Upper lobe of left lung (tissue), 6 donors: Measurements from ENCODE around the gene WFDC2. TPM values are rescaled to one million over a fixed set of nuclear protein-coding genes. Genes with fewer than 3 reads are reported as not detected.
A peak's percentile ranks its signal among the peaks of the same experiment; 100 is the strongest.
"Not testable (repeated sequence)": the region's sequence is repeated elsewhere in the genome, so short reads cannot be mapped to it uniquely, and the experiment has no call there.

Experiments used
- ATAC-seq, 2 donors: fragments of 200-7000 bp; cut with Tn5 transposase; one replicate each; pipeline ENCODE4 v1.9.1; 2022; ENCODE audit warnings: mild to moderate bottlenecking in 2 of 2, moderate library complexity in 2 of 2; ENCODE audit not compliant: low FRiP score in 2 of 2
- DNase-seq, 2 donors: peaks; one replicate each; pipeline ENCODE4 v3.0.0-alpha.2; 2019 to 2020
- H3K27ac ChIP-seq, 4 donors: fragments of 200-600 bp; sonication (generic); one replicate each; pipeline ENCODE4 v1.5.1; 2016 to 2019
- H3K27me3 ChIP-seq, 4 donors: fragments of 200-600 bp; sonication (generic); one replicate each; pipeline ENCODE4 v1.5.1; 2017 to 2019
- H3K36me3 ChIP-seq, 4 donors: fragments of 200-600 bp; sonication (generic); one replicate each; pipeline ENCODE4 v1.5.1; 2016 to 2019
- H3K4me1 ChIP-seq, 4 donors: fragments of 200-600 bp; sonication (generic); one replicate each; pipeline ENCODE4 v1.5.1; 2018 to 2019
- H3K4me3 ChIP-seq, 4 donors: fragments of 200-600 bp; sonication (generic); one replicate each; pipeline ENCODE4 v1.5.1; 2017 to 2019; ENCODE audit warnings: mild to moderate bottlenecking in 2 of 4, moderate library complexity in 1 of 4
- H3K9me3 ChIP-seq, 4 donors: fragments of 200-600 bp; sonication (generic); one replicate each; pipeline ENCODE4 v1.5.1; 2018 to 2019
- EP300 ChIP-seq, 4 donors: sonication (generic); formaldehyde crosslinking; IDR thresholded peaks; one replicate each; pipeline ENCODE4 v1.5.1; 2017; ENCODE audit warnings: antibody characterized with exemption in 4 of 4, control low read depth in 2 of 4
- POLR2A ChIP-seq, 4 donors: fragments of 450-650 bp; IDR thresholded peaks; one replicate each; pipeline ENCODE4 v1.5.1; 2016 to 2017; ENCODE audit warnings: antibody characterized with exemption in 4 of 4, mild to moderate bottlenecking in 2 of 4
- POLR2AphosphoS5 ChIP-seq, 2 donors: sonication (generic); formaldehyde crosslinking; IDR thresholded peaks; one replicate each; pipeline ENCODE4 v1.5.1; 2017; ENCODE audit warnings: antibody characterized with exemption in 2 of 2
- WGBS, 2 donors: methylation state at CpG; one replicate each; pipeline ENCODE4 v1.1.5; 2017 to 2018; 5-methylcytosine and 5-hydroxymethylcytosine counted together
- total RNA-seq, 6 donors: library from RNA; depleted of rRNA in 4 of 6; stranded (reverse); fragments of >200 nt in 4 of 6; gene quantifications; one replicate each; pipeline versions ENCODE4 v1.1.0 to v1.2.1, GENCODE V29; 2016 to 2021
- TF ChIP-seq, protein P1 (sequence below), 6 experiments: fragments of 450-650 bp in 4 of 6; fragments of 200-600 bp in 2 of 6; sonication (generic) in 2 of 6; IDR thresholded peaks; one replicate each; pipeline ENCODE4 v1.5.1; 2016 to 2019; ENCODE audit warnings: antibody characterized with exemption in 6 of 6
- donor health status: DM: no; HTN: no; CAD: no; lungs with moderate emphysema.
- donor health status: DM: no; HTN: yes; CAD: no; lungs with severe emphysema.

WFDC2 gene
- total RNA-seq, 6 donors from 2014 or later: 91.7 to 163 (median 135) TPM

DNA sequence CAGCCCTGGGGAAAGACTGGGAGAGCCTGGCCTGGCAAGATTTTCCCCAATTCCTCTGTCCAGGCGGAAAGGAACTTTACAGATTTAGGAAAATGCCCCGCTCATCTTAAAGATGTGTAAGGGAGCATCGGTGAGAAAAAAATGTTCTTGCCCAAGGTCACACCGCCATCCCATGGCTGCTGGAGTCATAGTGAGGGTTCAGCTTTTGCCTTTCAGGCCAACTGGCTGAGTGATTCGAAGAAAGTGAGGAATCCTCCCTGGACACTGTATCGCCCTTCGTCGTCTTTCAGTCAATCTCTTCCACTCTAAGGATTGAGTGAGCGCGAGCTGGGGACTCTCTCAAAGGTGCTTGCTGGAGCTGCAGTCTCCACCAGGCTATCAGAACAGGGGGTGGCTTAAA, 1.4 kb downstream of the WFDC2 start:
- no peak for TF ChIP-seq POLR2AphosphoS5 (IDR thresholded peaks at IDR 0.05)
- TF ChIP-seq EP300 (IDR thresholded peaks at IDR 0.05): no peak
- TF ChIP-seq POLR2A (IDR thresholded peaks at IDR 0.05): no peak
- TF ChIP-seq, protein P1, sequence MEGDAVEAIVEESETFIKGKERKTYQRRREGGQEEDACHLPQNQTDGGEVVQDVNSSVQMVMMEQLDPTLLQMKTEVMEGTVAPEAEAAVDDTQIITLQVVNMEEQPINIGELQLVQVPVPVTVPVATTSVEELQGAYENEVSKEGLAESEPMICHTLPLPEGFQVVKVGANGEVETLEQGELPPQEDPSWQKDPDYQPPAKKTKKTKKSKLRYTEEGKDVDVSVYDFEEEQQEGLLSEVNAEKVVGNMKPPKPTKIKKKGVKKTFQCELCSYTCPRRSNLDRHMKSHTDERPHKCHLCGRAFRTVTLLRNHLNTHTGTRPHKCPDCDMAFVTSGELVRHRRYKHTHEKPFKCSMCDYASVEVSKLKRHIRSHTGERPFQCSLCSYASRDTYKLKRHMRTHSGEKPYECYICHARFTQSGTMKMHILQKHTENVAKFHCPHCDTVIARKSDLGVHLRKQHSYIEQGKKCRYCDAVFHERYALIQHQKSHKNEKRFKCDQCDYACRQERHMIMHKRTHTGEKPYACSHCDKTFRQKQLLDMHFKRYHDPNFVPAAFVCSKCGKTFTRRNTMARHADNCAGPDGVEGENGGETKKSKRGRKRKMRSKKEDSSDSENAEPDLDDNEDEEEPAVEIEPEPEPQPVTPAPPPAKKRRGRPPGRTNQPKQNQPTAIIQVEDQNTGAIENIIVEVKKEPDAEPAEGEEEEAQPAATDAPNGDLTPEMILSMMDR (IDR thresholded peaks at IDR 0.05): no peak
- ATAC-seq: no peak
- 39 to 45% methylated on average over 10 of the region's 10 CpGs for WGBS, 2 donors
- peaks cover 20 to 32% (median 22%) of the 10 kb centered on the region in 4 donors for H3K4me1 ChIP-seq
- peaks cover 0 to 12% (median 5%) of the 10 kb centered on the region in 4 donors for H3K27me3 ChIP-seq
- no peaks in the 10 kb centered on the region for H3K36me3 ChIP-seq
- no peaks in the 10 kb centered on the region for H3K9me3 ChIP-seq
- peak overlapping the region; percentile 79 to 88 (median 84) for H3K27ac ChIP-seq
- H3K4me3 ChIP-seq: peak overlapping the region; percentile 42 to 61 (median 53)
- no peak for DNase-seq

- ATAC-seq, H3K4me3 ChIP-seq, DNase-seq, H3K27ac ChIP-seq, H3K9me3 ChIP-seq, H3K36me3 ChIP-seq: not testable (repeated sequence)
- WGBS, 2 donors: 73 to 81% methylated on average over 3 of the region's 3 CpGs
- peaks cover 20 to 37% (median 22%) of the 10 kb centered on the region in 4 donors for H3K4me1 ChIP-seq
- peaks cover 0 to 12% (median 5%) of the 10 kb centered on the region in 4 donors for H3K27me3 ChIP-seq
These were observed 2.7 kb downstream of the WFDC2 start for GRCh38 chr20:45472286-45472685.

GRCh38 chr20:45477530-45478148, 8.1 kb downstream of the WFDC2 start:
- not testable (repeated sequence) for H3K36me3 ChIP-seq, H3K4me1 ChIP-seq, H3K27me3 ChIP-seq, ATAC-seq, H3K9me3 ChIP-seq, H3K4me3 ChIP-seq
- peak overlapping the region in 2 of 4 donors; percentile 25 to 53 for H3K27ac ChIP-seq
- peak in 1 of 2 donors; percentile 73 for DNase-seq
- 61 to 72% methylated on average over 4 to 7 of the region's 7 CpGs for WGBS, 2 donors

DNA sequence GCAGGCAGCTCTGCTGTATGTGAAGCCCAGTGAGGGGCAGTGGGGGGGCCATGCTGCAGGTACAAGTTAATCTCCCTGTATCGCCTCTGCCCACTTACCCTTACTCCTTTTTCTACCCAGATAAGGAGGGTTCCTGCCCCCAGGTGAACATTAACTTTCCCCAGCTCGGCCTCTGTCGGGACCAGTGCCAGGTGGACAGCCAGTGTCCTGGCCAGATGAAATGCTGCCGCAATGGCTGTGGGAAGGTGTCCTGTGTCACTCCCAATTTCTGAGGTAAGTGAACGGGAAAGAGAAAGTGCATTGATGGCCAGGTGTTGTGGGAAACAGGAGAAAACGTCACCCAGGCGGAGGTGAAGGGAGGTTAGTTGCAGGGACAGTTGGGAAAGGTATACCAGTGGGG, 10.3 kb downstream of the WFDC2 start:
- ATAC-seq (no peak), DNase-seq (no peak)
- 91 to 94% methylated on average over 5 to 7 of the region's 7 CpGs for WGBS, 2 donors
- no peaks in the 10 kb centered on the region for H3K36me3 ChIP-seq
- H3K9me3 ChIP-seq: no peaks in the 10 kb centered on the region
- TF ChIP-seq EP300 (IDR thresholded peaks at IDR 0.05) (no peak), POLR2A (IDR thresholded peaks at IDR 0.05) (no peak), POLR2AphosphoS5 (IDR thresholded peaks at IDR 0.05) (no peak)
- TF ChIP-seq, protein P1 (IDR thresholded peaks at IDR 0.05): no peak
- no peak overlapping the region for H3K27ac ChIP-seq
- H3K4me3 ChIP-seq: no peak overlapping the region
- H3K4me1 ChIP-seq: peaks cover 0 to 6% (median 0%) of the 10 kb centered on the region in 4 donors
- H3K27me3 ChIP-seq: no peaks in the 10 kb centered on the region

GRCh38 chr20:45484676-45485075, 15.1 kb downstream of the WFDC2 start:
- H3K9me3 ChIP-seq: no peaks in the 10 kb centered on the region
- TF ChIP-seq POLR2AphosphoS5 (IDR thresholded peaks at IDR 0.05) (no peak), EP300 (IDR thresholded peaks at IDR 0.05) (no peak)
- no peaks in the 10 kb centered on the region for H3K4me1 ChIP-seq
- WGBS, 2 donors: 47 to 57% methylated on average over 6 of the region's 6 CpGs
- H3K4me3 ChIP-seq: no peak overlapping the region
- no peak for ATAC-seq
- no peak for DNase-seq
- H3K27ac ChIP-seq: no peak overlapping the region
- no peaks in the 10 kb centered on the region for H3K36me3 ChIP-seq
- H3K27me3 ChIP-seq: no peaks in the 10 kb centered on the region

DNA sequence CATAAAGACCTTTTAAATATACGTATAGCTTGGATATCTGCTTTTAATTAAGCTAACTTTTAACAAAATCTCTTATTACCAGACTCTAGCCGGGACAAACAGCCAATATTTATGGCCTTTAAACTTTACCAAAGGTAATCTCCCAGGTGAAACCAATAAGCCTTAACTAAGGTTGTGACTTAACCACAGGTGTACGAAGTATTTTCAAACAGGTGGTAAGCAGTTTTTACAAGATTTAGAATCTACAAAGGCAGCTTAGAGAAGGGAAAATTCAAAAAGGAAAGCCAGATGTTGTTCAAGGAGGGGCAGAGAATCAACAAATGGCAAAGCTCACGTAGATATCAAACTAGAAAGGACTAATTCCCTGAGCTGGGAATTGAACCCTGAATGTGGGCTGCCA, 15.8 kb downstream of the WFDC2 start:
- TF ChIP-seq POLR2A (IDR thresholded peaks at IDR 0.05) (no peak), EP300 (IDR thresholded peaks at IDR 0.05) (no peak), POLR2AphosphoS5 (IDR thresholded peaks at IDR 0.05) (no peak)
- TF ChIP-seq, protein P1 (IDR thresholded peaks at IDR 0.05): no peak
- Histone ChIP-seq H3K4me1 (no peaks in the 10 kb centered on the region), H3K36me3 (no peaks in the 10 kb centered on the region), H3K27ac (no peak overlapping the region), H3K4me3 (no peak overlapping the region), H3K27me3 (no peaks in the 10 kb centered on the region), H3K9me3 (no peaks in the 10 kb centered on the region)
- no peak for ATAC-seq
- WGBS, 2 donors: 77 to 85% methylated on average over 4 of the region's 4 CpGs
- no peak for DNase-seq
